Glutamatergic neuron (in vitro differentiated cells): ENCODE results near the gene HERC4. TPM values are rescaled to one million over a fixed set of nuclear protein-coding genes. Genes with fewer than 3 reads are reported as not detected.

Experiments
- DNase-seq: peaks from one replicate; pipeline ENCODE4 v3.0.0; 2022
- H3K27ac Mint-ChIP-seq: one replicate; pipeline ENCODE4 v1.8.0; 2020; ENCODE audit warnings: mild to moderate bottlenecking, mixed read lengths, inconsistent platforms; ENCODE audit not compliant: unreplicated experiment
- H3K27me3 Mint-ChIP-seq: one replicate; pipeline ENCODE4 v1.8.0; 2020; ENCODE audit warnings: mild to moderate bottlenecking, moderate library complexity, mixed read lengths, inconsistent platforms; ENCODE audit not compliant: unreplicated experiment
- H3K36me3 Mint-ChIP-seq: one replicate; pipeline ENCODE4 v1.8.0; 2020; ENCODE audit warnings: mild to moderate bottlenecking, mixed read lengths, inconsistent platforms; ENCODE audit not compliant: unreplicated experiment
- H3K4me1 Mint-ChIP-seq: one replicate; pipeline ENCODE4 v1.8.0; 2020; ENCODE audit warnings: mild to moderate bottlenecking, low read depth, mixed read lengths, inconsistent platforms; ENCODE audit not compliant: unreplicated experiment
- H3K4me3 Mint-ChIP-seq: one replicate; pipeline ENCODE4 v1.8.0; 2020; ENCODE audit warnings: mild to moderate bottlenecking, mixed read lengths, inconsistent platforms; ENCODE audit not compliant: unreplicated experiment
- H3K9me3 Mint-ChIP-seq: one replicate; pipeline ENCODE4 v1.8.0; 2020; ENCODE audit warnings: mild to moderate bottlenecking, moderate library complexity, mixed read lengths, inconsistent platforms; ENCODE audit not compliant: unreplicated experiment
- total RNA-seq: library from RNA; stranded (reverse); fragmentation: NEBNext Ultra II Directional; extraction: Animal tissue kit (Norgen Biotek cat#: 25700); gene quantifications from one replicate; pipeline ENCODE4 v1.2.1, GENCODE V29; 2021; ENCODE audit not compliant: unreplicated experiment
- TF ChIP-seq, protein P1 (sequence below): fragments of 200-600 bp; sonication (generic); IDR thresholded peaks from one replicate; pipeline ENCODE4 v1.5.0; 2021; ENCODE audit not compliant: partially characterized antibody, unreplicated experiment

Gene HERC4
- total RNA-seq, 1 donor from 2014 or later, result 39.5 TPM

- H3K27ac Mint-ChIP-seq, result no peak overlapping the region
- H3K4me3 Mint-ChIP-seq, result no peak overlapping the region
- no peaks in the 10 kb centered on the region for H3K9me3 Mint-ChIP-seq
- no peaks in the 10 kb centered on the region for H3K36me3 Mint-ChIP-seq
- no peak for DNase-seq
- no peaks in the 10 kb centered on the region for H3K4me1 Mint-ChIP-seq
- H3K27me3 Mint-ChIP-seq, result no peaks in the 10 kb centered on the region
- TF ChIP-seq, protein P1, sequence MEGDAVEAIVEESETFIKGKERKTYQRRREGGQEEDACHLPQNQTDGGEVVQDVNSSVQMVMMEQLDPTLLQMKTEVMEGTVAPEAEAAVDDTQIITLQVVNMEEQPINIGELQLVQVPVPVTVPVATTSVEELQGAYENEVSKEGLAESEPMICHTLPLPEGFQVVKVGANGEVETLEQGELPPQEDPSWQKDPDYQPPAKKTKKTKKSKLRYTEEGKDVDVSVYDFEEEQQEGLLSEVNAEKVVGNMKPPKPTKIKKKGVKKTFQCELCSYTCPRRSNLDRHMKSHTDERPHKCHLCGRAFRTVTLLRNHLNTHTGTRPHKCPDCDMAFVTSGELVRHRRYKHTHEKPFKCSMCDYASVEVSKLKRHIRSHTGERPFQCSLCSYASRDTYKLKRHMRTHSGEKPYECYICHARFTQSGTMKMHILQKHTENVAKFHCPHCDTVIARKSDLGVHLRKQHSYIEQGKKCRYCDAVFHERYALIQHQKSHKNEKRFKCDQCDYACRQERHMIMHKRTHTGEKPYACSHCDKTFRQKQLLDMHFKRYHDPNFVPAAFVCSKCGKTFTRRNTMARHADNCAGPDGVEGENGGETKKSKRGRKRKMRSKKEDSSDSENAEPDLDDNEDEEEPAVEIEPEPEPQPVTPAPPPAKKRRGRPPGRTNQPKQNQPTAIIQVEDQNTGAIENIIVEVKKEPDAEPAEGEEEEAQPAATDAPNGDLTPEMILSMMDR, result no peak
Observed at GRCh38 chr10:68108653-68109052, 33.6 kb upstream of the HERC4 start.

- no peak for DNase-seq
- Mint-ChIP-seq H3K27me3 (no peaks in the 10 kb centered on the region), H3K36me3 (no peaks in the 10 kb centered on the region), H3K4me1 (no peaks in the 10 kb centered on the region), H3K27ac (no peak overlapping the region), H3K9me3 (no peaks in the 10 kb centered on the region), H3K4me3 (no peak overlapping the region)
- TF ChIP-seq, protein P1, result no peak
Observed at GRCh38 chr10:68108051-68108450, 33.0 kb upstream of the HERC4 start.

GRCh38 chr10:68107651-68108050, 32.6 kb upstream of the HERC4 start:
- H3K36me3 Mint-ChIP-seq, result no peaks in the 10 kb centered on the region
- TF ChIP-seq, protein P1, result no peak
- no peak for DNase-seq
- H3K9me3 Mint-ChIP-seq, result no peaks in the 10 kb centered on the region
- no peak overlapping the region for H3K27ac Mint-ChIP-seq
- no peaks in the 10 kb centered on the region for H3K4me1 Mint-ChIP-seq
- no peaks in the 10 kb centered on the region for H3K27me3 Mint-ChIP-seq
- no peak overlapping the region for H3K4me3 Mint-ChIP-seq

DNA sequence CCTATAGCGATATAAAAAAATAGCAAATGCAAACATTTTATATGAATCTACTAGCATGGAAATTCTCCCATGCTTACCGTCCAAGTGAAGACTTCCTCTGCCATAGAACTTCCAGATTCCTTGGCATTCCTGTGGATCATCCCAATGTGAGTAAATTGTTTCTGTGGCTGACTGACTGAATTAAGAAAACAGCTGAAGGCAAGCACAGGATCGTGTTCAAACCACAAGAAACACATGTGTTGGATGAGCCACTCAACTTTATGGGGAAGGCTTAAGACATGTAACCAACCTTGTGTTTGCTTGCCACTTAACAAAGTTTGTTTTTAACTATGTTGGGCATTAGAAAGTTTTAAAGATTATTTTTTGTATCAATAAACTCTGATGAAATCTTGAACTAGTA, 31.6 kb upstream of the HERC4 start:
- no peaks in the 10 kb centered on the region for H3K36me3 Mint-ChIP-seq
- no peak for DNase-seq
- no peaks in the 10 kb centered on the region for H3K4me1 Mint-ChIP-seq
- no peak overlapping the region for H3K4me3 Mint-ChIP-seq
- no peaks in the 10 kb centered on the region for H3K9me3 Mint-ChIP-seq
- no peaks in the 10 kb centered on the region for H3K27me3 Mint-ChIP-seq
- no peak overlapping the region for H3K27ac Mint-ChIP-seq
- TF ChIP-seq, protein P1, result no peak

- peaks cover 1% of the 10 kb centered on the region for H3K27me3 Mint-ChIP-seq
- TF ChIP-seq, protein P1, result no peak
- H3K27ac Mint-ChIP-seq, result no peak overlapping the region
- H3K9me3 Mint-ChIP-seq, result no peaks in the 10 kb centered on the region
- H3K4me1 Mint-ChIP-seq, result no peaks in the 10 kb centered on the region
- no peak overlapping the region for H3K4me3 Mint-ChIP-seq
- H3K36me3 Mint-ChIP-seq, result no peaks in the 10 kb centered on the region
- no peak for DNase-seq
Observed at GRCh38 chr10:68105820-68106219, 30.7 kb upstream of the HERC4 start.
